Nephron progenitor cell (in vitro differentiated cells): Measurements from ENCODE around the gene DDR1.

Source experiments
- DNase-seq: peaks from one replicate; pipeline ENCODE4 v3.0.0; 2021
- H3K27ac Mint-ChIP-seq: 2 replicates; pipeline ENCODE4 v1.8.0; 2021; ENCODE audit warnings: mild to moderate bottlenecking, moderate library complexity, mixed read lengths
- H3K27me3 Mint-ChIP-seq: 2 replicates; pipeline ENCODE4 v1.8.0; 2021; ENCODE audit warnings: mild to moderate bottlenecking, low read depth, mixed read lengths; ENCODE audit not compliant: poor library complexity
- H3K36me3 Mint-ChIP-seq: 2 replicates; pipeline ENCODE4 v1.8.0; 2021; ENCODE audit warnings: low read depth, mixed read lengths
- H3K4me1 Mint-ChIP-seq: 2 replicates; pipeline ENCODE4 v1.8.0; 2021; ENCODE audit warnings: mixed read lengths
- H3K4me3 Mint-ChIP-seq: 2 replicates; pipeline ENCODE4 v1.8.0; 2021; ENCODE audit warnings: mild to moderate bottlenecking, moderate library complexity, mixed read lengths
- H3K9me3 Mint-ChIP-seq: 2 replicates; pipeline ENCODE4 v1.8.0; 2021; ENCODE audit warnings: mild to moderate bottlenecking, moderate library complexity, mixed read lengths
- TF ChIP-seq, protein P1 (sequence below): fragments of 200-600 bp; sonication (generic); IDR thresholded peaks from 2 replicates; pipeline ENCODE4 v1.5.0; 2021; ENCODE audit warnings: antibody characterized with exemption

Gene DDR1

DNA sequence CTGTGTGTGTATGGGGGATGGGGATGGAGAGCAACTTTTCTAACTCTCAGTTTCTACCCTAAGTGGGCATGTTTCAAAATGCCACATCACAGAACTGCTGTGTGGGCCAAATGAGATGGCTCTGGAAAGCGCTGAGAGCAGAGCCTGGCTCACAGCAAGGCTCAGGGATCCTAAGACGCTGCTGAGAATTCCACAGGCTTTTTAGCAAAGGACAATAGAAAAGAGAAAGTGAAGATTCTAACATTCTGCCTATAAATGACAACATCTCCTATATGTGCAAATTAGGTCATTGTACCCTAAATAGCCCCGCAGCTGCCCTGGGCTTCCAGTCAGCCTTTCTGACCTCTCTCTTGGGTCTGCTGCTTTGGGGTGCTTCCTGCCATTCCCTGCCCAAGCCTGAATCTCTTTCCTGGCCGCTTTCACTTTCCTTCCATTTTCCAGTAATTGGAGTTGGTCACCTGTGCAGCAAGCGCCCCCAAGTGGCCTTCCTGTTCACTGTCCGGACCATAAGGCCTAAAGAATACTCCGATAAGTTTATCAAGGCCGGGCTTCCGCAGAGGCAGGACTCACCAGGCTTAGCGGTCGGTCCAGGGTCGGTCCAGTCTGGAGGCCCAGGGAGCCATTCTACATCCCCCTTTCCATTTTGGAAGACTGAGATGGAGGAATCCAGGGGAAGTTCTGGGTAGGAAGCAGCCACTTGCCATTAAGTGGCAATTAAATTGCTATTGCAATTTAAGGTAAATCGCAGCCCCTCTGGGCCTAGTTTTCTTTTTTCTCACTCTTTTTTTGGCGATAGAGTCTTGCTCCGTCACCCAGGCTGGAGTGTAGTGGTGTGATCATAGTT, 6.7 kb upstream of the DDR1 start:
- peak overlapping the region; percentile 15 for H3K4me3 Mint-ChIP-seq
- peaks cover 16% of the 10 kb centered on the region for H3K27me3 Mint-ChIP-seq
- peaks cover 17% of the 10 kb centered on the region for H3K9me3 Mint-ChIP-seq
- no peak overlapping the region for H3K27ac Mint-ChIP-seq
- H3K4me1 Mint-ChIP-seq, result peaks cover 60% of the 10 kb centered on the region
- H3K36me3 Mint-ChIP-seq, result no peaks in the 10 kb centered on the region
- DNase-seq, result peak; percentile 84
- TF ChIP-seq, protein P1, sequence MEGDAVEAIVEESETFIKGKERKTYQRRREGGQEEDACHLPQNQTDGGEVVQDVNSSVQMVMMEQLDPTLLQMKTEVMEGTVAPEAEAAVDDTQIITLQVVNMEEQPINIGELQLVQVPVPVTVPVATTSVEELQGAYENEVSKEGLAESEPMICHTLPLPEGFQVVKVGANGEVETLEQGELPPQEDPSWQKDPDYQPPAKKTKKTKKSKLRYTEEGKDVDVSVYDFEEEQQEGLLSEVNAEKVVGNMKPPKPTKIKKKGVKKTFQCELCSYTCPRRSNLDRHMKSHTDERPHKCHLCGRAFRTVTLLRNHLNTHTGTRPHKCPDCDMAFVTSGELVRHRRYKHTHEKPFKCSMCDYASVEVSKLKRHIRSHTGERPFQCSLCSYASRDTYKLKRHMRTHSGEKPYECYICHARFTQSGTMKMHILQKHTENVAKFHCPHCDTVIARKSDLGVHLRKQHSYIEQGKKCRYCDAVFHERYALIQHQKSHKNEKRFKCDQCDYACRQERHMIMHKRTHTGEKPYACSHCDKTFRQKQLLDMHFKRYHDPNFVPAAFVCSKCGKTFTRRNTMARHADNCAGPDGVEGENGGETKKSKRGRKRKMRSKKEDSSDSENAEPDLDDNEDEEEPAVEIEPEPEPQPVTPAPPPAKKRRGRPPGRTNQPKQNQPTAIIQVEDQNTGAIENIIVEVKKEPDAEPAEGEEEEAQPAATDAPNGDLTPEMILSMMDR, result peak; percentile 82

DNA sequence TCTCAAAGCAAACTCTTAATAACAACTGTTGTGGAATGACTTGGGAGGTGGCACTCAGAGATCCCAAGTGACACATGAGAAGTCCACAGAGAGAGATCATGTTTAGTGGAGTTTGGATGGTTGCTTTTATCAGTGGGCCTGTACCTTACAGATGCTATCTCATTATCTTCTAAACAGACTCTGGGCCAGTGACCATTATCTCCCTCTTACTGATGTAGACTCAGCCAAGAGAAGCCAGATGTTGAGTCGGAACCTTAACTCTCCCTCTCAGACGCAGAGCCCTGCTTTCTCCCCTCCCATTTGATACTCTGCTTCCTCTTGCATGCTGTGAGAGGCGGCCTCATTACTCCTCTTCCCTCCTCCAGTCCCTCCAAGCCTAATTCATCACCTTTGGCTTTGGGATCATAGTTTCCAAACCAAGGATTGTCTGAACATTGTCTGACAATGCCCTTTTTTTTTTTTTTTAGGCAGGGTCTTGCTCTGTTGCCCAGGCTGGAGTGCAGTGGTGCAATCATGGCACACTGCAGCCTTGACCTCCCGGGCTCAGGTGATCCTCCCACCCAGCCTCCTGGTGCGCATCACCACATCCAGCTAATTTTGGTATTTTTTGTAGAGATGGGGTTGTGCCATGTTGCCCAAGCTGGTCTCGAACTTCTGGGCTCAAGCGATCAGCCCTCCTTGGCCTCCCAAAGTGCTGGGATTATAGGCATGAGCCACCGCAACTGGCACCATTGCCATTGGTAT, 4.5 kb upstream of the DDR1 start:
- TF ChIP-seq, protein P1, result no peak
- H3K27ac Mint-ChIP-seq, result no peak overlapping the region
- DNase-seq, result no peak
- peaks cover 4% of the 10 kb centered on the region for H3K9me3 Mint-ChIP-seq
- H3K4me1 Mint-ChIP-seq, result peaks cover 73% of the 10 kb centered on the region
- no peaks in the 10 kb centered on the region for H3K36me3 Mint-ChIP-seq
- peak overlapping the region; percentile 82 for H3K4me3 Mint-ChIP-seq
- peaks cover 16% of the 10 kb centered on the region for H3K27me3 Mint-ChIP-seq

GRCh38 chr6:30880698-30881252, 3.5 kb upstream of the DDR1 start:
- H3K4me1 Mint-ChIP-seq, result peaks cover 74% of the 10 kb centered on the region
- H3K27ac Mint-ChIP-seq, result peak overlapping the region; percentile 81
- H3K27me3 Mint-ChIP-seq, result peaks cover 24% of the 10 kb centered on the region
- no peaks in the 10 kb centered on the region for H3K9me3 Mint-ChIP-seq
- DNase-seq, result peak; percentile 51
- no peaks in the 10 kb centered on the region for H3K36me3 Mint-ChIP-seq
- TF ChIP-seq, protein P1, result no peak
- H3K4me3 Mint-ChIP-seq, result peak overlapping the region; percentile 82

DNA sequence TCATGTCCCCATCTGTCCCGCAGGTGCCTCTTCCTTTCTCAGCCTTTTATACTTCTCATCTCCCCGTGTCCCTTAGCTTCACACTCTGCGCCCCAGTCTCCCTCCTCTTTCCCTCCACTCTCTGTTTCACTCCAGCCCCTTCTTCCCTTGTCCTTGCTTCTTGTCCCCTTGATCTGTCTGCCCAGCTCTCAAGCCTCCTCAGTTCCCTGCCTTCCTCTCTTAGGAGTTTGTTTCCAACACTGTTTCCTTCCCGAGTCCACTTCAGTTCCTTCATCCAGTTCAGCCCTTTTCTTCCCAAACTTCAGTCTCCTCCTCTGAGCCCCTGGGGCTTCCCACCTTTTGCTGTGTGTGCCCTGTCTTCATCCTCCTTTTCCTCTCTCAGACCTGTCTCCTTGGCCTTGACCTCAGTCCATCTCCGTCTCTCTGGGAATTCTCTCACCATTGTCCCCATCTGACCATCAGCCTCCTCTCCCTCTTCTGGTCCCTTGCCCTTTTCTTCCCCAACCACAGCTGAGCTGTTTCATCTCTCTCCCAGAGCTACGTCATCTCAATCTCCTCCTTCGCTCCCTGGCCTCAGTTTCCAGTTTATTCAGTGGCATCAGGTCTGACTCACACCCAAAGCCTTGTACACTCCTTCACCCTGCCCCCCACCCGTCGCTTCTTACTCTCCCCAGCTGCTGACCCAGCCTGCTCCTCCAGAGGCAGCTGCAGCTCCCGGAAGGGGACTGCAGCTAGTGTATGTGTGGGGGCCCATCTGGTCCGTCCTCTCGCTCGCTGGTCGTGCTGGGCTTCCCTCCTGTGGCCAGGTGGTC, 2.7 kb upstream of the DDR1 start:
- Mint-ChIP-seq H3K36me3 (no peaks in the 10 kb centered on the region), H3K27me3 (peaks cover 20% of the 10 kb centered on the region), H3K4me3 (peak overlapping the region; percentile 82), H3K9me3 (no peaks in the 10 kb centered on the region), H3K27ac (peak overlapping the region; percentile 33), H3K4me1 (peaks cover 82% of the 10 kb centered on the region)
- TF ChIP-seq, protein P1, result no peak
- no peak for DNase-seq

GRCh38 chr6:30882204-30882758, 2.0 kb upstream of the DDR1 start:
- Mint-ChIP-seq H3K4me1 (peaks cover 87% of the 10 kb centered on the region), H3K4me3 (peak overlapping the region; percentile 82), H3K36me3 (no peaks in the 10 kb centered on the region), H3K9me3 (no peaks in the 10 kb centered on the region), H3K27ac (peak overlapping the region; percentile 33), H3K27me3 (peaks cover 18% of the 10 kb centered on the region)
- DNase-seq, result peak; percentile 70
- TF ChIP-seq, protein P1, result no peak
